HCT116 (cell line): Measurements from ENCODE around the gene MN1. TPM values are rescaled to one million over a fixed set of nuclear protein-coding genes. Genes with fewer than 3 reads are reported as not detected.

Experiments used
- ATAC-seq: fragments of 200-7000 bp; cut with Tn5 transposase; 2 replicates; pipeline ENCODE4 v1.9.1; 2020; ENCODE audit warnings: mild to moderate bottlenecking, moderate library complexity
- BruUV-seq: library from RNA; stranded (reverse); fragments of 400-500 nt; replicated peaks from 2 replicates; lab custom pipeline; 2021; lab: Mats Ljungman, UMichigan
- CTCF ChIA-PET: fragments of 300-600 bp; sonication (Branson Sonifier 250); formaldehyde crosslinking; loops from one replicate; lab custom pipeline; 2021; ENCODE audit warnings: antibody characterized with exemption; lab: Charles Lee
- POLR2A ChIA-PET: fragments of 300-600, 350-600 bp; sonication (Branson Sonifier 250); formaldehyde crosslinking; loops from one replicate; lab custom pipeline; 2021; ENCODE audit warnings: antibody characterized with exemption; lab: Charles Lee
- RAD21 ChIA-PET, 2 experiments: fragments of 300-600 bp; sonication (Branson Sonifier 250); formaldehyde crosslinking; loops; one replicate each; lab custom pipeline; 2023; ENCODE audit warnings: low total read pairs in 2 of 2; ENCODE audit not compliant: uncharacterized antibody in 2 of 2, unreplicated experiment in 2 of 2, low non-redundant PET in 1 of 2; lab: Charles Lee
- DNase-seq: peaks from one replicate; pipeline ENCODE4 v3.0.0-alpha.2; 2010; ENCODE audit warnings: low read depth, low spot score
- H2AFZ ChIP-seq: fragments of 200-600 bp; shearing (Covaris generic), sonication (generic); 2 replicates; pipeline ENCODE4 v1.6.1; 2017; ENCODE audit warnings: low read depth, mixed run types, mixed read lengths, antibody characterized with exemption, low read length; ENCODE audit not compliant: poor library complexity, severe bottlenecking
- H3K27ac ChIP-seq: 2 replicates; pipeline ENCODE4 v1.5.1; 2012; ENCODE audit warnings: low read depth, low read length
- H3K27me3 ChIP-seq: fragments of 200-600 bp; sonication (generic); 2 replicates; pipeline ENCODE4 v1.6.1; 2016; ENCODE audit warnings: mixed run types, low read length, mixed read lengths; ENCODE audit not compliant: insufficient read depth
- H3K36me3 ChIP-seq, 2 experiments: fragments of 200-500 bp in 1 of 2; fragments of 200-600 bp in 1 of 2; sonication (Bioruptor generic) in 1 of 2; sonication (generic) in 1 of 2; 2 replicates each; pipeline versions ENCODE4 v1.5.1 to v1.6.1; 2014 to 2016; ENCODE audit warnings: low read length in 2 of 2, inconsistent platforms in 1 of 2, mixed read lengths in 1 of 2, mixed run types in 1 of 2; ENCODE audit not compliant: insufficient read depth in 2 of 2, control insufficient read depth in 1 of 2
- H3K4me1 ChIP-seq, 2 experiments: fragments of 200-600 bp in 1 of 2; sonication (generic) in 1 of 2; 2 replicates each; pipeline versions ENCODE4 v1.5.1 to v1.6.1; 2012 to 2017; ENCODE audit warnings: low read length in 2 of 2, inconsistent platforms in 1 of 2, mild to moderate bottlenecking in 1 of 2, mixed read lengths in 1 of 2, mixed run types in 1 of 2, moderate library complexity in 1 of 2; ENCODE audit not compliant: insufficient read depth in 2 of 2, control insufficient read depth in 1 of 2
- H3K4me2 ChIP-seq: fragments of 200-600 bp; sonication (generic); 2 replicates; pipeline ENCODE4 v1.6.1; 2017; ENCODE audit warnings: mixed run types, low read length, mixed read lengths
- H3K4me3 ChIP-seq, 2 experiments: fragments of 200-600 bp in 1 of 2; sonication (generic) in 1 of 2; replicated peaks in 1 of 2; 2 replicates each; pipeline ENCODE4 v1.5.1; 2011 to 2016; ENCODE audit warnings: low read length in 2 of 2, control low read depth in 1 of 2, low read depth in 1 of 2, mild to moderate bottlenecking in 1 of 2, mixed read lengths in 1 of 2, mixed run types in 1 of 2
- H3K79me2 ChIP-seq: fragments of 200-600 bp; sonication (generic); 2 replicates; pipeline ENCODE4 v1.6.1; 2017; ENCODE audit warnings: mild to moderate bottlenecking, mixed run types, low read length, moderate library complexity, mixed read lengths; ENCODE audit not compliant: insufficient read depth
- H3K9ac ChIP-seq: fragments of 200-600 bp; sonication (generic); 2 replicates; pipeline ENCODE4 v1.6.1; 2016; ENCODE audit warnings: low read length, mixed read lengths
- H3K9me2 ChIP-seq: fragments of 200-600 bp; sonication (generic), shearing (Covaris generic); 2 replicates; pipeline ENCODE4 v1.6.1; 2017; ENCODE audit warnings: mixed run types, mild to moderate bottlenecking, moderate library complexity; ENCODE audit not compliant: insufficient read depth
- H3K9me3 ChIP-seq, 2 experiments: fragments of 200-500 bp in 1 of 2; fragments of 200-600 bp in 1 of 2; sonication (Bioruptor generic) in 1 of 2; sonication (generic) in 1 of 2; 2 replicates each; pipeline ENCODE4 v1.6.1; 2014 to 2017; ENCODE audit warnings: low read length in 2 of 2, mixed read lengths in 2 of 2, inconsistent platforms in 1 of 2, low read depth in 1 of 2, mild to moderate bottlenecking in 1 of 2, mixed run types in 1 of 2, moderate library complexity in 1 of 2; ENCODE audit not compliant: control insufficient read depth in 1 of 2, insufficient read depth in 1 of 2
- H4K20me1 ChIP-seq: fragments of 200-600 bp; sonication (generic), shearing (Covaris generic); 2 replicates; pipeline ENCODE4 v1.6.1; 2017; ENCODE audit warnings: mixed run types, mild to moderate bottlenecking, moderate library complexity; ENCODE audit not compliant: insufficient read depth
- ATF3 ChIP-seq: IDR thresholded peaks from 2 replicates; pipeline ENCODE4 v1.6.1; 2012
- CEBPB ChIP-seq: IDR thresholded peaks from 2 replicates; pipeline ENCODE4 v1.6.1; 2012; ENCODE audit warnings: low read depth
- EGR1 ChIP-seq: IDR thresholded peaks from 2 replicates; pipeline ENCODE4 v1.6.1; 2012; ENCODE audit warnings: low read depth
- ELF1 ChIP-seq: IDR thresholded peaks from 2 replicates; pipeline ENCODE4 v1.6.1; 2012; ENCODE audit warnings: low read depth, borderline replicate concordance
- EZH2 ChIP-seq: fragments of 200-600 bp; sonication (generic); IDR thresholded peaks from 2 replicates; pipeline ENCODE4 v1.6.1; 2017; ENCODE audit warnings: antibody characterized with exemption, mixed run types
- EZH2phosphoT487 ChIP-seq: fragments of 200-600 bp; IDR thresholded peaks from 2 replicates; pipeline ENCODE4 v1.6.1; 2018; ENCODE audit warnings: antibody characterized with exemption, borderline replicate concordance
- FOSL1 ChIP-seq: IDR thresholded peaks from 2 replicates; pipeline ENCODE4 v1.6.1; 2012; ENCODE audit warnings: low read depth
- JUND ChIP-seq: IDR thresholded peaks from 2 replicates; pipeline ENCODE4 v1.6.1; 2012
- RAD21 ChIP-seq: IDR thresholded peaks from 2 replicates; pipeline ENCODE4 v1.6.1; 2012; ENCODE audit warnings: low read depth, mild to moderate bottlenecking
- REST ChIP-seq: IDR thresholded peaks from 2 replicates; pipeline ENCODE4 v1.6.1; 2012; ENCODE audit warnings: low read depth
- SIN3A ChIP-seq: IDR thresholded peaks from 2 replicates; pipeline ENCODE4 v1.6.1; 2012; ENCODE audit warnings: low read depth
- SP1 ChIP-seq: IDR thresholded peaks from 2 replicates; pipeline ENCODE4 v1.6.1; 2012; ENCODE audit warnings: low read depth
- SRF ChIP-seq: IDR thresholded peaks from 2 replicates; pipeline ENCODE4 v1.6.1; 2012; ENCODE audit warnings: low read depth
- TCF7L2 ChIP-seq: IDR thresholded peaks from 2 replicates; pipeline ENCODE4 v1.7.0; 2011; ENCODE audit warnings: borderline replicate concordance, inconsistent platforms; ENCODE audit not compliant: insufficient read depth, insufficient read length; ENCODE audit errors: extremely low read depth
- YY1 ChIP-seq: IDR thresholded peaks from 2 replicates; pipeline ENCODE4 v1.6.1; 2011; ENCODE audit warnings: low read length, low read depth, moderate library complexity, mild to moderate bottlenecking; ENCODE audit not compliant: insufficient replicate concordance; ENCODE audit errors: extremely low read depth
- ZFX ChIP-seq: fragments of 450-650 bp; IDR thresholded peaks from 2 replicates; pipeline ENCODE4 v1.6.1; 2017
- intact Hi-C: fragments of 100-400 bp; cut with micrococcal nuclease; formaldehyde crosslinking; loops from 2 replicates; pipeline ENCODE4 v1.10.0; 2022
- total RNA-seq: library from RNA; stranded (reverse); gene quantifications from one replicate; pipeline ENCODE4 v1.2.1, GENCODE V29; 2021; ENCODE audit not compliant: unreplicated experiment
- TF ChIP-seq, protein P1 (sequence below), 3 experiments: fragments of 200-600 bp in 1 of 3; sonication (generic) in 1 of 3; IDR thresholded peaks in 2 of 3; conservative IDR thresholded peaks in 1 of 3; 2 replicates each; pipeline ENCODE4 v1.5.1; 2012 to 2017; ENCODE audit warnings: low read depth in 2 of 3, low read length in 2 of 3, antibody characterized with exemption in 1 of 3, borderline replicate concordance in 1 of 3, control low read depth in 1 of 3, mild to moderate bottlenecking in 1 of 3, mixed read lengths in 1 of 3, mixed run types in 1 of 3, moderate library complexity in 1 of 3; ENCODE audit not compliant: insufficient read depth in 1 of 3
- TF ChIP-seq, protein P2 (sequence below): IDR thresholded peaks from 2 replicates; pipeline ENCODE4 v1.6.1; 2011; ENCODE audit warnings: mild to moderate bottlenecking, low read length, moderate library complexity; ENCODE audit not compliant: insufficient replicate concordance; ENCODE audit errors: extremely low read depth
- TF ChIP-seq, protein P3 (sequence below): IDR thresholded peaks from 2 replicates; pipeline ENCODE4 v1.6.1; 2012

Gene MN1
- total RNA-seq, 1 experiment from 2014 or later: 2.9 TPM

GRCh38 chr22:27779643-27780042 is 21.9 kb downstream of the MN1 start:
- no peaks in the 10 kb centered on the region for H3K79me2 ChIP-seq
- H3K4me3 ChIP-seq: no peak overlapping the region
- no peak for DNase-seq
- no TSS peak for BruUV-seq
- no peak for ATAC-seq
- intact Hi-C loops: no loop called here
- H3K36me3 ChIP-seq: no peaks in the 10 kb centered on the region
- RAD21 ChIA-PET: no interaction called here
- CTCF ChIA-PET: no interaction called here
- TF ChIP-seq REST (no peak), TCF7L2 (no peak), ZFX (no peak), JUND (no peak), FOSL1 (no peak), SP1 (no peak), EZH2phosphoT487 (no peak), CEBPB (no peak), SRF (no peak), EZH2 (no peak), RAD21 (no peak), YY1 (no peak), ATF3 (no peak), SIN3A (no peak), ELF1 (no peak), EGR1 (no peak)
- TF ChIP-seq, protein P1, sequence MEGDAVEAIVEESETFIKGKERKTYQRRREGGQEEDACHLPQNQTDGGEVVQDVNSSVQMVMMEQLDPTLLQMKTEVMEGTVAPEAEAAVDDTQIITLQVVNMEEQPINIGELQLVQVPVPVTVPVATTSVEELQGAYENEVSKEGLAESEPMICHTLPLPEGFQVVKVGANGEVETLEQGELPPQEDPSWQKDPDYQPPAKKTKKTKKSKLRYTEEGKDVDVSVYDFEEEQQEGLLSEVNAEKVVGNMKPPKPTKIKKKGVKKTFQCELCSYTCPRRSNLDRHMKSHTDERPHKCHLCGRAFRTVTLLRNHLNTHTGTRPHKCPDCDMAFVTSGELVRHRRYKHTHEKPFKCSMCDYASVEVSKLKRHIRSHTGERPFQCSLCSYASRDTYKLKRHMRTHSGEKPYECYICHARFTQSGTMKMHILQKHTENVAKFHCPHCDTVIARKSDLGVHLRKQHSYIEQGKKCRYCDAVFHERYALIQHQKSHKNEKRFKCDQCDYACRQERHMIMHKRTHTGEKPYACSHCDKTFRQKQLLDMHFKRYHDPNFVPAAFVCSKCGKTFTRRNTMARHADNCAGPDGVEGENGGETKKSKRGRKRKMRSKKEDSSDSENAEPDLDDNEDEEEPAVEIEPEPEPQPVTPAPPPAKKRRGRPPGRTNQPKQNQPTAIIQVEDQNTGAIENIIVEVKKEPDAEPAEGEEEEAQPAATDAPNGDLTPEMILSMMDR (IDR thresholded peaks at IDR 0.05 in 2 of 3, conservative IDR thresholded peaks at IDR 0.05 in 1 of 3; ENCODE audit: borderline replicate concordance in 1 of 3, insufficient read depth in 1 of 3, low read depth in 2 of 3, low read length in 2 of 3): no peak
- TF ChIP-seq, protein P2, sequence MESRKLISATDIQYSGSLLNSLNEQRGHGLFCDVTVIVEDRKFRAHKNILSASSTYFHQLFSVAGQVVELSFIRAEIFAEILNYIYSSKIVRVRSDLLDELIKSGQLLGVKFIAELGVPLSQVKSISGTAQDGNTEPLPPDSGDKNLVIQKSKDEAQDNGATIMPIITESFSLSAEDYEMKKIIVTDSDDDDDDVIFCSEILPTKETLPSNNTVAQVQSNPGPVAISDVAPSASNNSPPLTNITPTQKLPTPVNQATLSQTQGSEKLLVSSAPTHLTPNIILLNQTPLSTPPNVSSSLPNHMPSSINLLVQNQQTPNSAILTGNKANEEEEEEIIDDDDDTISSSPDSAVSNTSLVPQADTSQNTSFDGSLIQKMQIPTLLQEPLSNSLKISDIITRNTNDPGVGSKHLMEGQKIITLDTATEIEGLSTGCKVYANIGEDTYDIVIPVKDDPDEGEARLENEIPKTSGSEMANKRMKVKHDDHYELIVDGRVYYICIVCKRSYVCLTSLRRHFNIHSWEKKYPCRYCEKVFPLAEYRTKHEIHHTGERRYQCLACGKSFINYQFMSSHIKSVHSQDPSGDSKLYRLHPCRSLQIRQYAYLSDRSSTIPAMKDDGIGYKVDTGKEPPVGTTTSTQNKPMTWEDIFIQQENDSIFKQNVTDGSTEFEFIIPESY: no peak
- TF ChIP-seq, protein P3, sequence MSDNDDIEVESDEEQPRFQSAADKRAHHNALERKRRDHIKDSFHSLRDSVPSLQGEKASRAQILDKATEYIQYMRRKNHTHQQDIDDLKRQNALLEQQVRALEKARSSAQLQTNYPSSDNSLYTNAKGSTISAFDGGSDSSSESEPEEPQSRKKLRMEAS: no peak
- H4K20me1 ChIP-seq: no peaks in the 10 kb centered on the region
- H3K4me2 ChIP-seq: no peak overlapping the region
- H3K27ac ChIP-seq: no peak overlapping the region
- no peak overlapping the region for H3K9ac ChIP-seq
- H2AFZ ChIP-seq: no peak overlapping the region
- H3K4me1 ChIP-seq: no peaks in the 10 kb centered on the region
- no peaks in the 10 kb centered on the region for H3K9me2 ChIP-seq
- POLR2A ChIA-PET: no interaction called here
- H3K27me3 ChIP-seq: no peaks in the 10 kb centered on the region
- no peaks in the 10 kb centered on the region for H3K9me3 ChIP-seq
